Ishikawa (cell line): ENCODE data around the gene MBLAC1.

Experiments
- CEBPB ChIP-seq: IDR thresholded peaks from 2 replicates; pipeline ENCODE4 v1.6.1; 2012
- CREB1 ChIP-seq: IDR thresholded peaks from 2 replicates; pipeline ENCODE4 v1.6.1; 2012; ENCODE audit warnings: low read depth
- EGR1 ChIP-seq: IDR thresholded peaks from 2 replicates; pipeline ENCODE4 v1.6.1; 2012
- EP300 ChIP-seq: IDR thresholded peaks from 2 replicates; pipeline ENCODE4 v1.6.1; 2012; ENCODE audit warnings: borderline replicate concordance
- FOXM1 ChIP-seq: IDR thresholded peaks from 2 replicates; pipeline ENCODE4 v1.6.1; 2012; ENCODE audit warnings: low read depth, borderline replicate concordance
- NFIC ChIP-seq: IDR thresholded peaks from 2 replicates; pipeline ENCODE4 v1.6.1; 2012
- RAD21 ChIP-seq: IDR thresholded peaks from 2 replicates; pipeline ENCODE4 v1.6.1; 2012; ENCODE audit warnings: low read depth
- TAF1 ChIP-seq: IDR thresholded peaks from 2 replicates; pipeline ENCODE4 v1.6.1; 2012; ENCODE audit warnings: low read depth, mild to moderate bottlenecking
- TCF12 ChIP-seq: IDR thresholded peaks from 2 replicates; pipeline ENCODE4 v1.6.1; 2012; ENCODE audit warnings: low read depth
- TEAD4 ChIP-seq: IDR thresholded peaks from 2 replicates; pipeline ENCODE4 v1.6.1; 2012
- YY1 ChIP-seq: IDR thresholded peaks from 2 replicates; pipeline ENCODE4 v1.6.1; 2012; ENCODE audit warnings: low read depth
- ZBTB7A ChIP-seq: IDR thresholded peaks from 2 replicates; pipeline ENCODE4 v1.6.1; 2012; ENCODE audit warnings: low read depth
- TF ChIP-seq, protein P1 (sequence below): IDR thresholded peaks from 2 replicates; pipeline ENCODE4 v1.6.1; 2012; ENCODE audit warnings: low read depth, mild to moderate bottlenecking
- TF ChIP-seq, protein P2 (sequence below): IDR thresholded peaks from 2 replicates; pipeline ENCODE4 v1.6.1; 2012
- TF ChIP-seq, protein P3 (sequence below): IDR thresholded peaks from 2 replicates; pipeline ENCODE4 v1.6.1; 2012

Gene MBLAC1

DNA sequence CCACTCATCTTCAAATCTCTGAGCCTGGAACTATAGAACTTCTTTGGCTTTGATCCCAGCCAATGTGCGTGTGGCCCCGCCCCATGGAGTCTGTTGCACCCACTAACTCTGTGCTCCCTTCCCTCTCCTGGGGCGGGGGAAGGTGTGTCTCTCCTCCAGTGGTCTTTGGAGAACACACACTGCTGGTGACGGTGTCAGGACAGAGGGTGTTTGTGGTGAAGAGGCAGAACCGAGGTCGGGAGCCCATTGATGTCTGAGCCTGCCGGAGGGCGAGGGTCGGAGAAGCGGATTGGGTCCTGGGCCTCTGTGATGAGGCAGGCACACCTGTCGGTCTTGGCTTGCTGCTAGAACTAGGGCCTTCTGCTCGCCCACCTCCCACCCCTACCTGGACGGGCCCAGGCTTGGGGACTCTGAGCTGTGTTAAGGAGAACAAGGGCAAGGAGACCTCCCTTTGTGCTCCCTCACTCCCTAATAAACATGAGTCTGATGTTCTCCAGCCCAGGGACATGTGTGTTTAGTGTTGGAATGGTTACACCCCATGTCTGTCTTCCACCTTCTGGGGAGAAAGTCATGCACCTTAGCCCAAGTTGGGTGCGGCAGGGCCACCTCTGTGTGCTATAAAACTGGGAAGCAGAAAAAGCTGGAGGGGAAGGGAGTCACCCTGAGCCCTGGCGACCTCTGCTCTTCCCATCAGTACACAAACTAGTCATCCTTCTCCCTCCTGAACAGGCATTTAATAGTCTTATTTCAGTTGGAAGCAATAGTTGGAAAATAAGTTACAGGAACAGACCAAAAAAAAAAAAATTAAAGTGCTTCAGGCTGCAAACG is 27.2 kb downstream of the MBLAC1 start:
- TF ChIP-seq ZBTB7A (no peak), CREB1 (no peak), RAD21 (no peak), YY1 (no peak), CEBPB (no peak), TCF12 (no peak), EP300 (no peak), NFIC (no peak), TEAD4 (no peak), EGR1 (no peak), FOXM1 (no peak)
- TF ChIP-seq, protein P1, sequence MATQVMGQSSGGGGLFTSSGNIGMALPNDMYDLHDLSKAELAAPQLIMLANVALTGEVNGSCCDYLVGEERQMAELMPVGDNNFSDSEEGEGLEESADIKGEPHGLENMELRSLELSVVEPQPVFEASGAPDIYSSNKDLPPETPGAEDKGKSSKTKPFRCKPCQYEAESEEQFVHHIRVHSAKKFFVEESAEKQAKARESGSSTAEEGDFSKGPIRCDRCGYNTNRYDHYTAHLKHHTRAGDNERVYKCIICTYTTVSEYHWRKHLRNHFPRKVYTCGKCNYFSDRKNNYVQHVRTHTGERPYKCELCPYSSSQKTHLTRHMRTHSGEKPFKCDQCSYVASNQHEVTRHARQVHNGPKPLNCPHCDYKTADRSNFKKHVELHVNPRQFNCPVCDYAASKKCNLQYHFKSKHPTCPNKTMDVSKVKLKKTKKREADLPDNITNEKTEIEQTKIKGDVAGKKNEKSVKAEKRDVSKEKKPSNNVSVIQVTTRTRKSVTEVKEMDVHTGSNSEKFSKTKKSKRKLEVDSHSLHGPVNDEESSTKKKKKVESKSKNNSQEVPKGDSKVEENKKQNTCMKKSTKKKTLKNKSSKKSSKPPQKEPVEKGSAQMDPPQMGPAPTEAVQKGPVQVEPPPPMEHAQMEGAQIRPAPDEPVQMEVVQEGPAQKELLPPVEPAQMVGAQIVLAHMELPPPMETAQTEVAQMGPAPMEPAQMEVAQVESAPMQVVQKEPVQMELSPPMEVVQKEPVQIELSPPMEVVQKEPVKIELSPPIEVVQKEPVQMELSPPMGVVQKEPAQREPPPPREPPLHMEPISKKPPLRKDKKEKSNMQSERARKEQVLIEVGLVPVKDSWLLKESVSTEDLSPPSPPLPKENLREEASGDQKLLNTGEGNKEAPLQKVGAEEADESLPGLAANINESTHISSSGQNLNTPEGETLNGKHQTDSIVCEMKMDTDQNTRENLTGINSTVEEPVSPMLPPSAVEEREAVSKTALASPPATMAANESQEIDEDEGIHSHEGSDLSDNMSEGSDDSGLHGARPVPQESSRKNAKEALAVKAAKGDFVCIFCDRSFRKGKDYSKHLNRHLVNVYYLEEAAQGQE = no peak
- TF ChIP-seq, protein P2, sequence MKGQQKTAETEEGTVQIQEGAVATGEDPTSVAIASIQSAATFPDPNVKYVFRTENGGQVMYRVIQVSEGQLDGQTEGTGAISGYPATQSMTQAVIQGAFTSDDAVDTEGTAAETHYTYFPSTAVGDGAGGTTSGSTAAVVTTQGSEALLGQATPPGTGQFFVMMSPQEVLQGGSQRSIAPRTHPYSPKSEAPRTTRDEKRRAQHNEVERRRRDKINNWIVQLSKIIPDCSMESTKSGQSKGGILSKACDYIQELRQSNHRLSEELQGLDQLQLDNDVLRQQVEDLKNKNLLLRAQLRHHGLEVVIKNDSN = no peak
- TF ChIP-seq, protein P3, sequence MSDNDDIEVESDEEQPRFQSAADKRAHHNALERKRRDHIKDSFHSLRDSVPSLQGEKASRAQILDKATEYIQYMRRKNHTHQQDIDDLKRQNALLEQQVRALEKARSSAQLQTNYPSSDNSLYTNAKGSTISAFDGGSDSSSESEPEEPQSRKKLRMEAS = no peak

DNA sequence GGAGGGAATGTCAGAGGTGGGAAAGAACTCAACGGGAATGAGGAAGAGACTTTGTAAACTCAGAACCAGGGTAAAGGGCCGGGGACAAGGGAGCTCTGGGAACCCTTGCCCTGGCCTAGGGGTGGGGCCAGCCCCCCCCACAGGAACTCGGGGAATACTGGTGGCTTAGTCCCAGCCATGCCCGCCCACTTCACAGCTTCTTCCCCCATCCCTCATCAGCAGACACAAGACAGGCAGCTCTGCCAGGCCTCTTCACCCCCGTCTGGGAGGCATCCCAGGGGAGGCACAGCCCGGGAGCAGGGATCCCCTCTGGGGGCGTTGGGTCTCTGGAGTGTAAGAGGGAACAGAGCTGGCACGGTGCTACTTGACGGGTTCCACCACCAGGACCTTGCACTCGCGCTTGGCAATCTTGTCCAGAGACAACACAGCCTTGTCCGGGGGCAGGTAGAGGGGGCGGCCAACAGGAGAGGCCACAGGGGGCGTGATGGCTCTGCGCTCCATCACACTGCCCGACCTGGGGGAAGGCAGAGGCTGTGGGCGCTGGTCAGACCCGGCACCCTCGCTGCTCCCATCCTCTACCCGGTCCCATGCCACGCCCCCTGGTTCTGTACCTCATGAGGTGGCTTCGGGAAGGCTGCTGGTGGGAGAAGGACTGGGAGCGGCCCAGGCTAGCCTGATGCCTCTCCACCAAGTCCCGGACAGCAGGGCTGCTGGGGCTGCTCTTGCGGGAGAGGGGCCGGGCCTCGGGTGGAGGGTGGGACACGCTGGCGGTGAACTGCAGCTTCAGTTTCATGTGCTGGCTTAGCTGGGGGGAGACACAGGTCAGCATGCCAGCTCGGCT is 28.1 kb downstream of the MBLAC1 start:
- TF ChIP-seq, protein P1 = no peak
- TF ChIP-seq TAF1 (no peak), CREB1 (no peak), FOXM1 (no peak), NFIC (no peak)

DNA sequence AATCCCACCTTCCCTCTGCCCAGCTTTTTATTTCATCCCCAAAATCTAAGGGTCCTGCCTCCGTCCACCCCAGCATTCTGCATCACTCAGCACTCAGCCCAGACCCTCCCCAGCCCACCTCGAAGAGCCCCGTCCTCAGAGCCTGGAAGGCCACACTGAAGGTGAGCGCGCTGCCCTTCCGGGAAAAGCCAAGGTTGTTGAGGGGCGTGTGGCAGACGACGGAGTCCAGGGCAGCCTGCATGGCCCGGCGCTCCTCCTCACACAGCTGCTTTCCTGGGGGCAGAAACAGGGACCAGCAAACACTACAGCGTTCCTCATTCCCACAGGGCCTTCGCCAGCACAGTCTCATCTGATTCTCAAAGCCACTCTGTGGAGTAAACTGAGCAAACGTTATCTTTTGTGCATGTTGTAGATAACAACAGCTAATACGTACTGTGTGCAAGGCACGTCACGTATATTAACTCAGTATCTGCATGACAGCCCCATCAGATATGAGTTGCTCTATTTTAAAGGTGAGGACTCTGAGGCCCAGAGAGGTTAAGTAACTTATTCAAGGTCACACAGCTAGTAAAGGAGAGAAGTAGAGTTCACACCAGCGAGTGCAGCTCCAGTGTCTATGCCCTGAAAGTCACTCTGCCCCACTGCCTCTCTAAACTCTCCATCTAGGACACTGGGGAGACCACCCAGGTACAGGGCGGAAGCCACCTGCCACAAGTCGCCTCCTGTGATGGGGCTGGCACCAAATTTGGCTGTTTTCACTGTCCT is 29.0 kb downstream of the MBLAC1 start:
- no peak for TF ChIP-seq EP300
- no peak for TF ChIP-seq NFIC
- TF ChIP-seq, protein P1 = no peak
- no peak for TF ChIP-seq TAF1
- no peak for TF ChIP-seq EGR1
- no peak for TF ChIP-seq TEAD4
- TF ChIP-seq CEBPB = no peak
- no peak for TF ChIP-seq YY1
- TF ChIP-seq, protein P2 = no peak
